ENCODE results near the gene LEFTY1.

DNA sequence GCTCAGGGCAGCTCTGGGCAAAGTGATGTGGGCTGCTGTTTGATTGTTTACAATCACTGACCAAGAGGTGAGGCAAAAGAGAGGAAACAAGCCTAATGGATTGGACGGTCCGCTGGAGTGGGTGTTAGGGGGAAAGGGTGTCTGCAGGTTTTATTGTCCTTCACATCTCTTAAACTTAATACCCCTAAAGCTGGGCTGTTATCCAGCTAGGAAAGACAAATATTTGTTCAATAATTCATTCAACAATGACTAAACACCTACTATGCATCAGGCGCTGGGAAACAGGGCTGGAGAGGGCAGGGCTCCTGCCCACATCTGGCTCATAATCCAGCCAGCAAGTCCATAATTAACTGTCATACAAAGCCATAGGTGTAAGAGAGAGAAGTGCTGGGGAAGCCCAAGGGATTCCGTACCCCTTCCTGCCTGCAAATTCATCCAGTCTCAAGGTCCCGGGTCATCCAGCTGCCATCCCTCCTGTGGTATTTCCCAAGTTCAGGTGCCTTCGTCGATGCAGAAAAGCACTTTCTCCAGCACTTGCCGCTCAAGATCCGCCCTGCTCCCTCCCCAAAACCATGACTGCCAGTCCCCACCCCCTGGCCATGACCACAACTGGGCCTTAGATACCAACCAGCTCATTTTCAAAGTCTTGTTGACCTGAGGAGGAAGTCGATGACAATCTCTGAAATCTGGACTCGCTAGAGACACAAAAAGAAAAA, 17.4 kb downstream of the LEFTY1 start:
- TF ChIP-seq, protein P1, sequence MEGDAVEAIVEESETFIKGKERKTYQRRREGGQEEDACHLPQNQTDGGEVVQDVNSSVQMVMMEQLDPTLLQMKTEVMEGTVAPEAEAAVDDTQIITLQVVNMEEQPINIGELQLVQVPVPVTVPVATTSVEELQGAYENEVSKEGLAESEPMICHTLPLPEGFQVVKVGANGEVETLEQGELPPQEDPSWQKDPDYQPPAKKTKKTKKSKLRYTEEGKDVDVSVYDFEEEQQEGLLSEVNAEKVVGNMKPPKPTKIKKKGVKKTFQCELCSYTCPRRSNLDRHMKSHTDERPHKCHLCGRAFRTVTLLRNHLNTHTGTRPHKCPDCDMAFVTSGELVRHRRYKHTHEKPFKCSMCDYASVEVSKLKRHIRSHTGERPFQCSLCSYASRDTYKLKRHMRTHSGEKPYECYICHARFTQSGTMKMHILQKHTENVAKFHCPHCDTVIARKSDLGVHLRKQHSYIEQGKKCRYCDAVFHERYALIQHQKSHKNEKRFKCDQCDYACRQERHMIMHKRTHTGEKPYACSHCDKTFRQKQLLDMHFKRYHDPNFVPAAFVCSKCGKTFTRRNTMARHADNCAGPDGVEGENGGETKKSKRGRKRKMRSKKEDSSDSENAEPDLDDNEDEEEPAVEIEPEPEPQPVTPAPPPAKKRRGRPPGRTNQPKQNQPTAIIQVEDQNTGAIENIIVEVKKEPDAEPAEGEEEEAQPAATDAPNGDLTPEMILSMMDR (IDR thresholded peaks at IDR 0.05; ENCODE audit: poor library complexity, severe bottlenecking): no peak
- TF ChIP-seq MXI1 (conservative IDR thresholded peaks at IDR 0.05; ENCODE audit: poor library complexity, severe bottlenecking) (no peak), EZH2 (IDR thresholded peaks at IDR 0.05; ENCODE audit: borderline replicate concordance, insufficient read depth, low read length, poor library complexity, severe bottlenecking) (no peak), SMC3 (conservative IDR thresholded peaks at IDR 0.05; ENCODE audit: poor library complexity) (no peak)
